ENCODE data around the gene RPP30. TPM values are rescaled to one million over a fixed set of nuclear protein-coding genes. Genes with fewer than 3 reads are reported as not detected.

Gene RPP30
- total and polyA plus RNA-seq, 2 experiments from 2014 or later, result 89.7 to 142 TPM

- TF ChIP-seq CTCF (conservative IDR thresholded peaks at IDR 0.05; ENCODE audit: low read depth in 2 of 2) (no peak), EZH2 (IDR thresholded peaks at IDR 0.05; ENCODE audit: low read depth, unreplicated experiment) (no peak), POLR2AphosphoS5 (IDR thresholded peaks at IDR 0.05; ENCODE audit: low read depth) (no peak), EZH2phosphoT487 (IDR thresholded peaks at IDR 0.05; ENCODE audit: unreplicated experiment) (no peak), ZNF114 (CRISPR knock-in tag; IDR thresholded peaks at IDR 0.05) (no peak), ZNF331 (CRISPR knock-in tag; IDR thresholded peaks at IDR 0.05; ENCODE audit: low read depth) (no peak)
Observed at GRCh38 chr10:90915766-90916075, 43.9 kb downstream of the RPP30 start (continued).

DNA sequence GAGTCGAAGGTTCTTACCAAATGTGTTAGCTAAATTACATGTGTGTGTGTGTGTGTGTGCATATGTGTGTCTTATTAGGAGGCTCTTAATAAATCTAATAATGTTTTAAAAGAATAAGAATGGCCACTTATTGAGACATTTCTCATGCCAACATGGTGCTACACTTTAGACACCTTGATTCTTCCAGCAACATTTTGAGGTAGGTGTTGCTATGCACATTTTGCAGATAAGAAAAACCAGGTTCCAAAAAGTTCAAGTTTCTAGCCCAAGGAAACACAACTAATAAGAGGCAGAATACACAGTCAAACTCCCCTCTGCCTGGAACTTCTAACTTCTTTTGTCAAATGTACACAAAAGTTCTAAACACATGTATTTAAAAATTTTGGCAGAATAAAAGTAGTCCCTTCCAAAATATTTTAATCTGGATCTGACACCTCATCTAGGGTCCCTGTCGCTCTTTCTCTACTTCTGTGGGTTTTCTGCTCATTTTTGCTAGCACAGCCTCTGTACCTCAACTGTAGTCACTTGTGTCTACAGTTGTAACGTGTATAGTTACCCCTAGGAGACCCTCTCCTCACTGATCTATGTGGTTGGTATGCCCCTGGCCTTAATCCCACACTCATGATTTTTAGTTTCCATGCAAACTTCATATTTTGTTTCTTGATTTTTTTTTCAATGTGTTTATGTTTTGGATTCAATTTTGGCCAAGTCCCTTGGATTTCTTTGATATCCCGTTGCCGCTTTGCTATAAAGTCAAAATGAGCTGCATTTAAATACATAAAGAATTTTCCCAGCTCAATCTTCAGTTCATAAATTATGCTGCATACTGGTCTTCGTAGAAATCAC, 44.8 kb downstream of the RPP30 start:
- Histone ChIP-seq H3K79me2 (replicated peaks; ENCODE audit: insufficient read depth) (no peaks in the 10 kb centered on the region), H4K20me1 (replicated peaks; ENCODE audit: insufficient read depth) (peaks cover 22% of the 10 kb centered on the region; the same call in 1 of the 2 replicates), H3K4me2 (no peak overlapping the region), H2AFZ (no peak overlapping the region), H3F3A (replicated peaks; ENCODE audit: low read depth) (no peaks in the 10 kb centered on the region; the same call in 1 of the 2 replicates), H3K27me3 (ENCODE audit: insufficient read depth) (peaks cover 100% of the 10 kb centered on the region), H3K4me3 (no peak overlapping the region), H3K27ac (ENCODE audit: low read depth) (no peak overlapping the region), H3K9me2 (ENCODE audit: insufficient read depth) (no peaks in the 10 kb centered on the region), H3K4me1 (ENCODE audit: insufficient read depth) (peaks cover 6% of the 10 kb centered on the region), H3K36me3 (ENCODE audit: insufficient read depth) (no peaks in the 10 kb centered on the region)
- peaks cover 5% of the 10 kb centered on the region for H3K4me1 Mint-ChIP-seq
- DNase-seq (ENCODE audit: low spot score), result no peak
- no peak overlapping the region for H3K27ac Mint-ChIP-seq
- no peak overlapping the region for H3K4me3 Mint-ChIP-seq
- peaks cover 3% of the 10 kb centered on the region; the same call in 1 of the 3 replicates for H3K9me3 Mint-ChIP-seq
- H3K27me3 Mint-ChIP-seq (ENCODE audit: insufficient read depth, low read depth, poor library complexity), result peaks cover 98% of the 10 kb centered on the region
- no peak for ATAC-seq
- TF ChIP-seq EZH2phosphoT487 (IDR thresholded peaks at IDR 0.05; ENCODE audit: unreplicated experiment), result no peak
- H3K36me3 Mint-ChIP-seq (ENCODE audit: low read depth), result no peaks in the 10 kb centered on the region

DNA sequence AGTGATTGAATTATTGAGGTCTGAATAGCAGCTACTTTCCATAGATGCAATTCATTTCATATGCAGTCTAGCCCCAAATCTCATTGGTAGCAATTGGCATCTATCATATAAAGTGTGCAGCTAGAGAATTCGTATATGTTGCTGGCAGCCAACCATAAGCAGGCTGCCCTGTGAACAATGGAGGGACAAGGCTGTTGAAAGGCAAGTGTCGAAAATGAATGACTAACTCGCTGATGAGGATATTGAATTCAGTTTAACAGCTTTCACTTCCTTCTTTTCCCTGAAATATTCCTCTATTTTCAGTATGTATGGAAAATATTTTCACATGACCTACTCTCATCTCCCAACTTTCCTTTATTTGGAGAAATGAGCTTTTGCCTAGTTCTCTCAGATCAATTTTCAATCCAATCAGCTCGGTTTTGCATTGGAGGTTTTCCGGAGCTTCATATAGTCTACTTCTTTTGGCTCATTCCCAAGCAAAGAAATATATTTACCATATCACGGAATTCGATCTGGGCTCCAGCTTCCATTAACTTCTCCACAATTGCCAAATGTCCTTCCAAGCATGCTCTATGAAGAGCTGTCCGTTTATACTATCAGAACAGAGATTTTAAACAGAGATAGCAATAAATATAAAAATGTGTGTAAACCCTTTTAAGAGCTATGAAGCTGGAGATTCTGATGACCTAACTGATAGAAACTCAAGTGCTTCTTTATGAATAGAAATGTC, 45.6 kb downstream of the RPP30 start:
- no peaks in the 10 kb centered on the region for H3K36me3 ChIP-seq (ENCODE audit: insufficient read depth)
- no peaks in the 10 kb centered on the region for H3K9me2 ChIP-seq (ENCODE audit: insufficient read depth)
- ATAC-seq (no peak), DNase-seq (ENCODE audit: low spot score) (no peak)
- Mint-ChIP-seq H3K4me3 (no peak overlapping the region), H3K27ac (no peak overlapping the region), H3K4me1 (peaks cover under 1% of the 10 kb centered on the region), H3K27me3 (ENCODE audit: insufficient read depth, low read depth, poor library complexity) (peaks cover 99% of the 10 kb centered on the region), H3K9me3 (peaks cover 3% of the 10 kb centered on the region; the same call in 1 of the 3 replicates), H3K36me3 (ENCODE audit: low read depth) (no peaks in the 10 kb centered on the region)
- H2AFZ ChIP-seq, result no peak overlapping the region
- no peak overlapping the region for H3K4me3 ChIP-seq
- H3F3A ChIP-seq (replicated peaks; ENCODE audit: low read depth), result no peaks in the 10 kb centered on the region; the same call in 1 of the 2 replicates
- peaks cover 4% of the 10 kb centered on the region for H3K4me1 ChIP-seq (ENCODE audit: insufficient read depth)
- peaks cover 22% of the 10 kb centered on the region; the same call in 1 of the 2 replicates for H4K20me1 ChIP-seq (replicated peaks; ENCODE audit: insufficient read depth)
- no peak overlapping the region for H3K27ac ChIP-seq (ENCODE audit: low read depth)
- H3K4me2 ChIP-seq, result no peak overlapping the region
- H3K27me3 ChIP-seq (ENCODE audit: insufficient read depth), result peaks cover 100% of the 10 kb centered on the region
- no peaks in the 10 kb centered on the region for H3K79me2 ChIP-seq (replicated peaks; ENCODE audit: insufficient read depth)
- TF ChIP-seq ZNF462 (CRISPR knock-in tag; IDR thresholded peaks at IDR 0.05), result no peak
- TF ChIP-seq JUNB (IDR thresholded peaks at IDR 0.05; ENCODE audit: unreplicated experiment), result no peak

All from GM23338 (cell line).